ENCODE data around the gene TRAF3IP1. TPM values are rescaled to one million over a fixed set of nuclear protein-coding genes. Genes with fewer than 3 reads are reported as not detected.
"Not testable (repeated sequence)": the region's sequence is repeated elsewhere in the genome, so short reads cannot be mapped to it uniquely, and the experiment has no call there.

TRAF3IP1 gene, protein sequence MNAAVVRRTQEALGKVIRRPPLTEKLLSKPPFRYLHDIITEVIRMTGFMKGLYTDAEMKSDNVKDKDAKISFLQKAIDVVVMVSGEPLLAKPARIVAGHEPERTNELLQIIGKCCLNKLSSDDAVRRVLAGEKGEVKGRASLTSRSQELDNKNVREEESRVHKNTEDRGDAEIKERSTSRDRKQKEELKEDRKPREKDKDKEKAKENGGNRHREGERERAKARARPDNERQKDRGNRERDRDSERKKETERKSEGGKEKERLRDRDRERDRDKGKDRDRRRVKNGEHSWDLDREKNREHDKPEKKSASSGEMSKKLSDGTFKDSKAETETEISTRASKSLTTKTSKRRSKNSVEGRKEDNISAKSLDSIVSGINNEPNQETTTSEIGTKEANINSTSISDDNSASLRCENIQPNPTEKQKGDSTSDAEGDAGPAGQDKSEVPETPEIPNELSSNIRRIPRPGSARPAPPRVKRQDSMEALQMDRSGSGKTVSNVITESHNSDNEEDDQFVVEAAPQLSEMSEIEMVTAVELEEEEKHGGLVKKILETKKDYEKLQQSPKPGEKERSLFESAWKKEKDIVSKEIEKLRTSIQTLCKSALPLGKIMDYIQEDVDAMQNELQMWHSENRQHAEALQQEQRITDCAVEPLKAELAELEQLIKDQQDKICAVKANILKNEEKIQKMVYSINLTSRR
- total RNA-seq = 10 to 100 TPM; 16.4 to 19.1 (median 17.8) TPM

DNA sequence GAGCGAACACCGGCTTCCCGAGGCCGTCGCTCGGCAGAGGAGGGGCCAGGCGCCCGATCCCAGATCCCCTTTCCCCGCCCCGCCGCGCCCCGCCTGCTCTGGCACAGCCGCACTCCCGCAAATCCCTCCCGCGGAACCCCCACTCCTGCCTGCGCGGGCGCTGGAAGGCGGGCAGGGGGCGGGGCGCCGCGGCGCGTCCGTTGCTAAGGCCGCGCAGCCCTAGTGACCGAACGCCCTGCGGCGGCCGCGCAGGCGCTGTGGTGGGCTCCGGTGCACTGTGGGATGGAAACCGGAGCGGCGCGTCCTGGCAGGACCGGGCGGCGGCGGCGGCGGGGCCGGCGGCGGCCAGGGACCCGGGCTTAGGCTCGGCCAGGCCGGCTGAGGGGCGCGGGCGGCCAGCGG, at the start of gene TRAF3IP1:
TSS of gene TRAF3IP1 (plus strand) at position 273 of the 402 bp plus-strand sequence. CDS start 145 bp downstream, outside the sequence.
- ATAC-seq (peak; percentile 98), DNase-seq (peak; percentile 78)
- Mint-ChIP-seq H3K4me3 (peak within 1 kb of the TSS; percentile 80), H3K9me3 (no peaks in the 10 kb centered on the region), H3K27me3 (ENCODE audit: low read depth) (peaks cover 5% of the 10 kb centered on the region), H3K36me3 (ENCODE audit: insufficient read depth) (peaks cover 4% of the 10 kb centered on the region), H3K4me1 (ENCODE audit: low read depth) (peaks cover 18% of the 10 kb centered on the region)

DNA sequence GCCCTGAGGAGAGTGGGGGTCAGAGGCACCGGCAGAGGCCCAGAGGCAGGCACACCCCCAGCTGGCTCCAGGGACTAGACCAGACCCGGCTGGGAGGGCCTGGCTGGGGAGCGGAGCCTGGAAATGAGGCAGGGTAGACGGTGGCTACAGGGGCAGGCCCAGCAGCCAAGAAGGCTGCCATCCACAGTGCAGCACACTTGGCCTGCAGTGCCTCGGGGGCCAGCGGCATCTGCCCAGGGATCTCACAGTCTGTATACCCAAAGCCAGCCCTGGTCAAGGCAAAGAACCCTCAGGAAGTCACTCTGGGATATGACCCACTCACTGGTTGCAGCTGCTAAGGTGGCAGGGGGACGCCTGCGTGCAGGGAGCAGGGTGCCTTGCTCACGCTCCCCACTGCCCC, 49.7 kb upstream of the TRAF3IP1 start:
- ATAC-seq (no peak), DNase-seq (no peak)
- peaks cover 35% of the 10 kb centered on the region for H3K36me3 Mint-ChIP-seq (ENCODE audit: insufficient read depth)
- H3K4me3 Mint-ChIP-seq = no peak overlapping the region
- H3K9me3 Mint-ChIP-seq = no peaks in the 10 kb centered on the region
- no peaks in the 10 kb centered on the region for H3K27me3 Mint-ChIP-seq (ENCODE audit: low read depth)
- no peaks in the 10 kb centered on the region for H3K4me1 Mint-ChIP-seq (ENCODE audit: low read depth)

DNA sequence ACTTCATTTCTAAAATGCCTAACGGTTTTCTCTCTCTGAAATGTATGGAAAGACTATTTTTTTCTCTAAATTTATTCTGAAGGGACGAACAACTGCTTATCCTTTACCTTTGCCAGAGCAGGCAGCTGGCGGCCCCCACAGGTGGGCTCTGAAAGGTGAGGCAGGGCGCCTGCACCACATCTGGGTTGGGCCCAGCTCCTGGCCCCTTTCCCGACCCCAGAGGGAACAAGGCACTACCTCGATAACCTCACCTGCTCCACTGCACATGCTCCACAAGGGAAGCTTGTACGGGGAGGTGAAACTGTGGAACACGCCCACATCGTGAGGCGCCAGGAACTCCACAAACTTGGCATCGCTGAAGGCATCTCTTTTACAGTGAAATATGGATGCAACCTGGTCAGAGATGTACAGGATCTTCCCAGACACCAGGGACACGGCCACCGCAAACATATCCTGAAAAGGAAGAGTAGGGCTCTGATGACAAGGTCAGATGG, 49.2 kb upstream of the TRAF3IP1 start:
- peaks cover 36% of the 10 kb centered on the region for H3K36me3 Mint-ChIP-seq (ENCODE audit: insufficient read depth)
- H3K4me3 Mint-ChIP-seq = no peak overlapping the region
- no peak for DNase-seq
- H3K9me3 Mint-ChIP-seq = no peaks in the 10 kb centered on the region
- H3K4me1 Mint-ChIP-seq (ENCODE audit: low read depth) = no peaks in the 10 kb centered on the region
- H3K27me3 Mint-ChIP-seq (ENCODE audit: low read depth) = no peaks in the 10 kb centered on the region
- no peak for ATAC-seq

DNA sequence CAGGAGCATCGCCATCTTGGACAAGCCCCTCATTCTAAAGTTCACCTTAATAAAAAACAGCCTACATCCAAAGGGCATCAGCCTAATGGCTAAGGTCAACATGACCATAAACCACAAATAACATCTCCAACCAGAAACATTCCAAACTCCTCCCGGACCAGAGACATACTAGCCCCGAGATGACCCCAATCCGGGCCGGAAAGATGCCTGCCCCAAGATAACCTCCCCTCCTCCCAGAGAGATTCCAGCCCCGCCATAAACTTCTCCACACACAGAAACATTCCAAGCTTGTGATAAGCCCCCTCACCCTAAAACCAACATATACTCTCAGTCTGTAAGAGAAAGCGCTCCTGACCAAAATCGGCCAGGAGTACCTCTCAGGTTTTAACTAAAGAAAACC, 48.6 kb upstream of the TRAF3IP1 start:
- H3K4me3 Mint-ChIP-seq; H3K4me1 Mint-ChIP-seq (ENCODE audit: low read depth); H3K9me3 Mint-ChIP-seq; H3K27me3 Mint-ChIP-seq (ENCODE audit: low read depth); ATAC-seq; DNase-seq: not testable (repeated sequence)
- H3K36me3 Mint-ChIP-seq (ENCODE audit: insufficient read depth) = peaks cover 41% of the 10 kb centered on the region

DNA sequence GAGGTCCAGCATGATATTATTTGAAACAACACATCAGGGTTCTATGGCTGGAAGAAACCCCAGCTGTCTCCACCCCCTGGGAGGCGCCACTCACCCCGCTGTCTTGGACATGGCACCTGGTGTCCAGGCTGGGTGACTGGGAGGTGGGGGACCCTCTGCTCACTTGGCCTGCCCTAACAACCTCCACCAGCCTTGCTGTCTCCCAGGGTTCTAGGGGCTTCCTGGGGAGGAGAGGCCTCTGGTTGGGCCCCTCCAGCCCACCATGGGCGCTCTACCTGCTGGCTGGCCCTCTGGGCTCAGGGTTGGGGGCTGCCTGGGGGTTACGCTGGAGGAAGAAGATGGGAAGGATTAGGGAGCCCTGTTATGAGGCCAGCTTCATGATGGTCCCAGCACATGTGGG, 48.2 kb upstream of the TRAF3IP1 start:
- Mint-ChIP-seq H3K36me3 (ENCODE audit: insufficient read depth) (peaks cover 39% of the 10 kb centered on the region), H3K9me3 (no peaks in the 10 kb centered on the region), H3K4me1 (ENCODE audit: low read depth) (no peaks in the 10 kb centered on the region), H3K27me3 (ENCODE audit: low read depth) (no peaks in the 10 kb centered on the region), H3K4me3 (no peak overlapping the region)
- DNase-seq (no peak), ATAC-seq (no peak)

DNA sequence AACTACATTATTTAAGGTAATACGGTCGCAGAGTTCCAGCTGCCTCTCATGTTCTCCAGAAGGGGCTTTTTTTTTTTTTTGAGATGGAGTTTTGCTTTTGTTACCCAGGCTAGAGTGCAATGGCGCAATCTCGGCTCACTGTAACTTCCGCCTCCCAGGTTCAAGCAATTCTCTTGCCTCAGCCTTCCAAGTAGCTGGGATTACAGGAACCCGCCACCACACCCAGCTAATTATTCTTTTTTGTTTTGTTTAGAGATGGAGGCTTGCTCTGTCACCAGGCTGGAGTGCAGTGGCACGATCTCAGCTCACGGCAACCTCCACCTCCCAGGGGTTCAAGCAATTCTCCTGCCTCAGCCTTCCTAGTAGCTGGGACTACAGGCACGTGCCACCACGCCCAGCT, 46.9 kb upstream of the TRAF3IP1 start:
- not testable (repeated sequence) for H3K9me3 Mint-ChIP-seq; H3K27me3 Mint-ChIP-seq (ENCODE audit: low read depth); H3K4me3 Mint-ChIP-seq; ATAC-seq; H3K4me1 Mint-ChIP-seq (ENCODE audit: low read depth); DNase-seq
- H3K36me3 Mint-ChIP-seq (ENCODE audit: insufficient read depth) = peaks cover 33% of the 10 kb centered on the region

DNA sequence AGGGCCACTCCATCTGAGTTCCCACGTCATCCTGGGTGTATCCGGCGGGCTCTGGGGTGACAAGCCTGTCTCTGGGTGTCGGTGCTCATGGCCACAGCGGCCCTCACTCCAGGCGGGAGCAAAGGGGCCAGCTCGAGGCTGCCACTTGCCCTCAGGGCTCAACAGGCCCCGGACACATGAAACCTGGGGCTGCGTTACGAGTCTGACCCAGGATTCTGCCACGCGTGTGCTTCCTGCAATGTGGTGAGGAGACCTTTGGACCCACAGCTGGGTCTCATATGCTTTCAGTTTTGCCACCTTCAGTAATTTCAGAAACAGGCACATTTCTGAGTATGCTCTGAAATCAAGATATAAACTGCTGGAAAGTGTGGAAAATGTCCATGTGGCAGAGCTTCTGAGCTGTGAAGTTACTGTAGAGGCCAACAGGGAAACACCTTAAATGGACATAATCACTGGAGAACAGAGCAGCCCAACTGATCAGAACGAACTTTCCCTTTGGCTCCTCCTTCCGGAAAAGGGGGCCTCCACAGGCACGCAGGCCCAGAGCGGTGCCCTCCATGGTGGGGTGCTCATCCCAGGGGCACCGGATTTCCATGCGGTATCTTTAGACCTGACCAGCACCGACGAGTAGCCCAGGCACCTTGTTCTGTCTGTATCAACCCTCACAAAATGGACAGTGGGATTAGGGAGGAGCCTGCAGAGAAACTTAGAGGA, 46.0 kb upstream of the TRAF3IP1 start:
- ATAC-seq (no peak), DNase-seq (no peak)
- Mint-ChIP-seq H3K36me3 (ENCODE audit: insufficient read depth) (peaks cover 33% of the 10 kb centered on the region), H3K27me3 (ENCODE audit: low read depth) (no peaks in the 10 kb centered on the region), H3K4me1 (ENCODE audit: low read depth) (no peaks in the 10 kb centered on the region), H3K9me3 (no peaks in the 10 kb centered on the region), H3K4me3 (no peak overlapping the region)

DNA sequence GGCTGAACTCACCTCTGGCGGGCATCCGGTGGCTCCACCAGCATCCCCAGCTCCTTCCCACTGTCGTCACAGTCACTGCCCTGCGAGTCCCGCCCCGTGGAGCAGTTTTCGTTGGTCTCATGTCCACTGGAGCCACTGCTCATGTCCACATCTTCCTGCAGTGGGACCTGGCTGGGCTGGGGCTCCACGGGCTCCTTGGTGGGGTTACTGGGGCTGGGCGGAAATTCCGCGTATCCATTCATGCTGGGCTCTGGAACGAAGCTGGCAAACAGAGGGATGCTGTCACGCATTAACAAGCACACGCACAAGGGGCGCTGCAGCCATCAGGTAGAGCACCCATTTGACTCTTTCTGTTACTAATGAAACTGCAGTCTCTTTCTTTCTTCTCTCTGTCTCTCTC, 42.6 kb upstream of the TRAF3IP1 start:
- Mint-ChIP-seq H3K9me3 (no peaks in the 10 kb centered on the region), H3K4me1 (ENCODE audit: low read depth) (peaks cover 8% of the 10 kb centered on the region), H3K4me3 (no peak overlapping the region), H3K36me3 (ENCODE audit: insufficient read depth) (peaks cover 26% of the 10 kb centered on the region), H3K27me3 (ENCODE audit: low read depth) (no peaks in the 10 kb centered on the region)
- no peak for DNase-seq
- no peak for ATAC-seq

DNA sequence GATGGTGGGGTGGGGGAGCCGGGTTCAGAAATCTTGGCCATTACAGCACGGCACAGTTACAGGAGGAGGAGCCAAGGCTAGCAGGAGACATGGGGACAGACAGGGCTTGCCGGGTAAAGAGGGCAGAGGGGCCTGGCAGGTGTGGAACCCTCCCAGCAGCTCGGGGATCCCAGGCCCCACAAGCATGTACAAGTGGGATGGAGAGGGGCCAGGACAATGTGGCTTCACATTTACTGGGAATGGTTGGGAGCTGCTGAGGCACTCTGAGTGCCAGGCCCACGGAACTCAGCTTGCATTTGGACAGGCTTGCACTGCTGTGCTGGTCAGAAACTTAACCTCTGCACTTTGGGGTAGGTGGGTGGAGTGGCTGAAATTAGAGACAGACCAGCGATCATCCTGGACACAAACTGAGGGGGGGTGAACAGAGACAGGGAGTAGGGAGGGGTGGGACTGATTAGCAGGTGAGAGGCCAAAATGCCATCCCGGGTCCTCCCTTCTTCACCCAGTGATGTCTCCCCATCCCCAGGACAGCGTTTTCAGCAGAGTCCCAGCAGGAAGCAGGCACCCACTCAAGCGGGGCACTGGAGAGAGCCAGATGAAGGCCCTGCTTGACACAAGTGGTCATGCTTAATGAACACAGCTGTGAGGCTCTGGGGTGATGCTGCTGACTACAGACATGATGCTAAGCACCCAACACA, 41.5 kb upstream of the TRAF3IP1 start:
- DNase-seq (no peak), ATAC-seq (no peak)
- Mint-ChIP-seq H3K36me3 (ENCODE audit: insufficient read depth) (peaks cover 23% of the 10 kb centered on the region), H3K4me3 (no peak overlapping the region), H3K4me1 (ENCODE audit: low read depth) (peaks cover 15% of the 10 kb centered on the region), H3K27me3 (ENCODE audit: low read depth) (no peaks in the 10 kb centered on the region), H3K9me3 (no peaks in the 10 kb centered on the region)

DNA sequence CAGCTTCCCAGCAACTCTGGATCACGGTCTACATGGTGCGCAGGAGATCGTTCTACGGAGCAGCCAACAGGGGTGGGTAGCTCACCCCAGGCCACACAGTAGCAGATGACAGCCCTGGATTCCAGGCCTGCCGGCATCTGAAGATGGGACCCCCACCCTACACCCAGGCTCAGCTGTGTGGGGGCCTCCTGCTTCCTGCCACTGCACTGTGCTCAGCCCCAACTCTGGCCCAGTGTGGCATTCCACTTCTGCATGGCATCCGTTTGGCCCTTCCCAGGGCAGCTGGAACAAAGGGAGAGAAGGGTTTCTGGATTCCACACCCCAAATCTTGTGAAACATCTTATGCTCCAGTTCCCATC, 41.0 kb upstream of the TRAF3IP1 start:
- DNase-seq = no peak
- no peak overlapping the region for H3K4me3 Mint-ChIP-seq

DNA sequence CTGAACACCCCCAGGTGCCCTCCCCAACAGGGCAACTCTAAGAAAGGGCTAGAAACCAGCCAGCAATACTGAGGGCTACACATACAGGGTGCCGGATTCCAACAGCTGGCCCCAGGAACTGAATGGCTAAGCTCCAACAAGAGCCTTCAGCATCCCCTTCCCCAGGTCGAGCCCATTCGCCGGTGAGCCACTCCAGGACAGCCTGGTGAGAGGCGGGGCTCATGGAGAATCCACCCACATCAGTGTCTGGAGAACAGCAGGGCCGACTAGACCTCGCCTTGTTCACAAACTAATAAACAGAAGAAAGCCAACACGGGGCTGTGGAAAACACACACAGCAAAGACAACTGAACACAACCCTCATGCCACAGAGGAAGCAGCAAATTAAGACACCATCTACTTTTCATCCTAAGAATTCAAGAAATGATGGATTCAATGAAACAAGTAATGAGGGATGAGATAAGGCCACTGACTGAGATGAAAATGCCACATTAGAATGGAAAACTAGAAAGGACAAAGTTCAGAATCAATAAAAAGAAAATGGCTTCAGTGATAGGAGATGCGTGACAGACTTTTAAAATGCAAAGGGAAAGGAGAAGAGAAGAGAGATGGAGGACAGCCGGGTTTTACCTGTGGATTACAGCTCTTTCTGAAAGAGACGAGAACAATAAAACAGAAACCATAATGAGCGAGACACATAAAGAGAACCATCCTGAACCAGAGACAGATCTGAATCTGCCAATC, 40.1 kb upstream of the TRAF3IP1 start:
- H3K4me3 Mint-ChIP-seq = no peak overlapping the region
- H3K9me3 Mint-ChIP-seq = no peaks in the 10 kb centered on the region
- no peaks in the 10 kb centered on the region for H3K27me3 Mint-ChIP-seq (ENCODE audit: low read depth)
- peaks cover 18% of the 10 kb centered on the region for H3K4me1 Mint-ChIP-seq (ENCODE audit: low read depth)
- ATAC-seq (no peak), DNase-seq (no peak)
- H3K36me3 Mint-ChIP-seq (ENCODE audit: insufficient read depth) = peaks cover 12% of the 10 kb centered on the region

More for the DNA sequence above, 41.0 kb upstream of the TRAF3IP1 start:
- Mint-ChIP-seq H3K27me3 (ENCODE audit: low read depth) (no peaks in the 10 kb centered on the region), H3K9me3 (no peaks in the 10 kb centered on the region), H3K4me1 (ENCODE audit: low read depth) (peaks cover 15% of the 10 kb centered on the region), H3K36me3 (ENCODE audit: insufficient read depth) (peaks cover 18% of the 10 kb centered on the region)
- no peak for ATAC-seq

DNA sequence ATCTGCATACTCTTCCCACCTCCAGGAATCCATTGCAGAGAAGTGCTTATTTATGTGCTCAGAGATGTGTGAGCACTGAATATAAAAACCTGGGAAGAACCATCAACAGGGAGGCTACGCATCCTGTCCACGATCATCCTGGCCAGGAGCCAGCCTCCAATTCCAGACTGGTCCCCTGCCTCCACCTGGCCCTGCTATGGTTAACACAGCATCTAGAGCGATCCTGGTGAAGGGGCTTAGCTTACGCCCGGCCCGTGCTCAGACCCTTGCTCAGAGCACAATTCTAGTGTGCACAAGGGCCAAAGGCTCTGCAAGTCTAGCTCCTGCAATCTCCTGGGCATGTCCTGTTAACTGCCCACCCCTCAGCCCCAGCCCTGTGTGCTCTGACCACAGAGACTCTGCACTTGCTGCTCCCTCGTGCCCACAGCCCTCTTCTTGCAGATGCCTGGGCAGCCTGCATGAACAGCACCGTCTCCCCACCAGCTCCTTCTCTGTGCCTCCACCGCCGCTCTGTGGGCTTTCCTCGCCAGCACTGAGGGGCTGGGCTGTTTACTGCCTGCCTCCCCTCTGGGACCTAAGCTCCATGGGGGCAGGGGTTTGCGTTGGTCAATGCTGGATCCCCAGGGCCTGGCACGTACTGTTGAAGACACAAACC, 38.4 kb upstream of the TRAF3IP1 start:
- ATAC-seq = no peak
- H3K27me3 Mint-ChIP-seq (ENCODE audit: low read depth) = no peaks in the 10 kb centered on the region
- peaks cover 4% of the 10 kb centered on the region for H3K36me3 Mint-ChIP-seq (ENCODE audit: insufficient read depth)
- H3K9me3 Mint-ChIP-seq = no peaks in the 10 kb centered on the region
- no peak overlapping the region for H3K4me3 Mint-ChIP-seq
- DNase-seq = no peak
- H3K4me1 Mint-ChIP-seq (ENCODE audit: low read depth) = peaks cover 31% of the 10 kb centered on the region
